KMS-11 (cell line): ENCODE data around the gene PATJ.

Experiments used
- H2AFZ ChIP-seq: fragments of 200-600 bp; sonication (generic); 2 replicates; pipeline ENCODE4 v1.6.1; 2016; ENCODE audit warnings: antibody characterized with exemption, mixed run types, low read depth
- H3K27ac ChIP-seq: fragments of 200-600 bp; sonication (generic); 2 replicates; pipeline ENCODE4 v1.6.1; 2016; ENCODE audit warnings: mild to moderate bottlenecking, mixed run types
- H3K27me3 ChIP-seq: fragments of 200-600 bp; sonication (generic); 2 replicates; pipeline ENCODE4 v1.6.1; 2017; ENCODE audit warnings: mild to moderate bottlenecking, low read depth, mixed run types, moderate library complexity; ENCODE audit not compliant: insufficient read depth
- H3K36me3 ChIP-seq: fragments of 200-600 bp; sonication (generic); 2 replicates; pipeline ENCODE4 v1.6.1; 2017; ENCODE audit warnings: mild to moderate bottlenecking, mixed run types; ENCODE audit not compliant: insufficient read depth
- H3K4me1 ChIP-seq: fragments of 200-600 bp; sonication (generic); 2 replicates; pipeline ENCODE4 v1.6.1; 2016; ENCODE audit warnings: mild to moderate bottlenecking, low read depth, mixed run types; ENCODE audit not compliant: poor library complexity, severe bottlenecking
- H3K4me2 ChIP-seq: fragments of 200-600 bp; sonication (generic); 2 replicates; pipeline ENCODE4 v1.7.0; 2016; ENCODE audit warnings: mild to moderate bottlenecking, mixed run types
- H3K4me3 ChIP-seq: fragments of 200-600 bp; sonication (generic); IDR thresholded peaks from 2 replicates; pipeline ENCODE4 v1.6.1; 2017; ENCODE audit warnings: low read depth, low read length, mixed read lengths; ENCODE audit not compliant: insufficient read depth
- H3K79me2 ChIP-seq: fragments of 200-600 bp; sonication (generic); 2 replicates; pipeline ENCODE4 v1.6.1; 2016; ENCODE audit warnings: low read depth, mixed run types; ENCODE audit not compliant: insufficient read depth
- H3K9ac ChIP-seq: fragments of 200-600 bp; sonication (generic); 2 replicates; pipeline ENCODE4 v1.6.1; 2016; ENCODE audit warnings: mild to moderate bottlenecking, mixed run types
- H4K20me1 ChIP-seq: fragments of 200-600 bp; sonication (generic); 2 replicates; pipeline ENCODE4 v1.6.1; 2016; ENCODE audit warnings: mild to moderate bottlenecking, mixed run types; ENCODE audit not compliant: insufficient read depth
- TF ChIP-seq, protein P1 (sequence below): fragments of 200-600 bp; sonication (generic); conservative IDR thresholded peaks from 2 replicates; pipeline ENCODE4 v1.6.1; 2017; ENCODE audit warnings: low read depth, mild to moderate bottlenecking, antibody characterized with exemption, low read length, moderate library complexity, mixed read lengths

Gene PATJ

DNA sequence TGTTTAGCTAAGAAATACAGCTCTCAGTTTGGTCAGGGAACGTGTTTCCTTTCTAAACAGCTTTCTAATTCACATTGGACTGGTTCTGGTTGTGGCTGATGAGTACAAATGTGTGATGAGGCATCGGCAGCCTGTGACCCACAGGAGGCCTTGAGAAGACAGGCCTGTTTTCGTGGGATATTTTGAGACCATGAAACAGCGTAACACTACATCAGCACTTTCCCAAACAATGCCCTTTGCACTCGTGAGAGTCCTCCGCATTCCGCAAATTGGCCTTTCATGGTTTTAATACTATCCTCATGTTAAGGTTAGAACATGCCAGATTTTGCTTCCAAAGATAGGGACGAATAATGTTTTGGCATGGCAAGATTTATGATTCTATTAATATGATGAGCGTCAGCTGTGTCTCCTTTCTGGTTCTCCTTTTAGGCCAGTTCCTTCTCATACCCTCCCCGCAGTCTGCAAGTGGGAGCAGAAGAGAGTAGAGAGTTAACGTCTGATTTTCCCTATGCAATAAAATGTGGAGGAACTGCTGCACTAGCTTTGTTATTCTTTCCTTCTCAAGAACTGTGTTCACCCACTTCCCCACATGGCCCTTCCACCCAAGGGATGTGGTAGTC, 368.0 kb downstream of the PATJ start:
- Histone ChIP-seq H2AFZ (no peak overlapping the region), H3K9ac (no peak overlapping the region), H3K4me3 (no peak overlapping the region), H3K79me2 (no peaks in the 10 kb centered on the region), H4K20me1 (no peaks in the 10 kb centered on the region), H3K27me3 (no peaks in the 10 kb centered on the region), H3K36me3 (no peaks in the 10 kb centered on the region), H3K4me1 (no peaks in the 10 kb centered on the region), H3K27ac (no peak overlapping the region), H3K4me2 (no peak overlapping the region)
- TF ChIP-seq, protein P1, sequence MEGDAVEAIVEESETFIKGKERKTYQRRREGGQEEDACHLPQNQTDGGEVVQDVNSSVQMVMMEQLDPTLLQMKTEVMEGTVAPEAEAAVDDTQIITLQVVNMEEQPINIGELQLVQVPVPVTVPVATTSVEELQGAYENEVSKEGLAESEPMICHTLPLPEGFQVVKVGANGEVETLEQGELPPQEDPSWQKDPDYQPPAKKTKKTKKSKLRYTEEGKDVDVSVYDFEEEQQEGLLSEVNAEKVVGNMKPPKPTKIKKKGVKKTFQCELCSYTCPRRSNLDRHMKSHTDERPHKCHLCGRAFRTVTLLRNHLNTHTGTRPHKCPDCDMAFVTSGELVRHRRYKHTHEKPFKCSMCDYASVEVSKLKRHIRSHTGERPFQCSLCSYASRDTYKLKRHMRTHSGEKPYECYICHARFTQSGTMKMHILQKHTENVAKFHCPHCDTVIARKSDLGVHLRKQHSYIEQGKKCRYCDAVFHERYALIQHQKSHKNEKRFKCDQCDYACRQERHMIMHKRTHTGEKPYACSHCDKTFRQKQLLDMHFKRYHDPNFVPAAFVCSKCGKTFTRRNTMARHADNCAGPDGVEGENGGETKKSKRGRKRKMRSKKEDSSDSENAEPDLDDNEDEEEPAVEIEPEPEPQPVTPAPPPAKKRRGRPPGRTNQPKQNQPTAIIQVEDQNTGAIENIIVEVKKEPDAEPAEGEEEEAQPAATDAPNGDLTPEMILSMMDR, result no peak

GRCh38 chr1:62111084-62111483, 368.8 kb downstream of the PATJ start:
- Histone ChIP-seq H3K9ac (no peak overlapping the region), H3K4me2 (no peak overlapping the region), H3K27ac (no peak overlapping the region), H3K4me1 (no peaks in the 10 kb centered on the region), H3K79me2 (no peaks in the 10 kb centered on the region), H3K36me3 (no peaks in the 10 kb centered on the region), H3K4me3 (no peak overlapping the region), H4K20me1 (no peaks in the 10 kb centered on the region), H2AFZ (no peak overlapping the region), H3K27me3 (no peaks in the 10 kb centered on the region)
- TF ChIP-seq, protein P1, result no peak

DNA sequence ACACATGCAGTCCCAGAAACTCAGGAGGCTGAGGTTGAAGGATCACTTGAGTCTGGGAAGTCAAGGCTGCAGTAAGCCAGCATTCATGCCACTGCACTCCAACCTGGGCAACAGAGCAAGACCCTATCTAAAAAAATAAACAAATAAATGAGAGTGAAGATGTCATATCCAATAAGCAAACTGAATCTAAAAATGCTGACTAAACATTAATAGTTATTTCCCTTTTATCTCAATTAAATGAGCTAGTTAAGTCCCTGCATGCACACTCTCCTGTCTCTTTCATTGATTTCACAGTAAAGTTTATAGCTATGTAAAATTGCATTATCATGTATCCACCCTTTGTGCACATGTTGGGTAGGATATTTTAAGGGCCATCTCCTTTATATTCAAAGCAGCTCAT, 371.2 kb downstream of the PATJ start:
- no peak overlapping the region for H3K27ac ChIP-seq
- H3K27me3 ChIP-seq, result no peaks in the 10 kb centered on the region
- no peaks in the 10 kb centered on the region for H3K4me1 ChIP-seq
- no peak overlapping the region for H3K4me2 ChIP-seq
- no peak overlapping the region for H2AFZ ChIP-seq
- H3K79me2 ChIP-seq, result no peaks in the 10 kb centered on the region
- no peak overlapping the region for H3K9ac ChIP-seq
- no peaks in the 10 kb centered on the region for H4K20me1 ChIP-seq
- TF ChIP-seq, protein P1, result no peak
- H3K36me3 ChIP-seq, result no peaks in the 10 kb centered on the region
- no peak overlapping the region for H3K4me3 ChIP-seq

DNA sequence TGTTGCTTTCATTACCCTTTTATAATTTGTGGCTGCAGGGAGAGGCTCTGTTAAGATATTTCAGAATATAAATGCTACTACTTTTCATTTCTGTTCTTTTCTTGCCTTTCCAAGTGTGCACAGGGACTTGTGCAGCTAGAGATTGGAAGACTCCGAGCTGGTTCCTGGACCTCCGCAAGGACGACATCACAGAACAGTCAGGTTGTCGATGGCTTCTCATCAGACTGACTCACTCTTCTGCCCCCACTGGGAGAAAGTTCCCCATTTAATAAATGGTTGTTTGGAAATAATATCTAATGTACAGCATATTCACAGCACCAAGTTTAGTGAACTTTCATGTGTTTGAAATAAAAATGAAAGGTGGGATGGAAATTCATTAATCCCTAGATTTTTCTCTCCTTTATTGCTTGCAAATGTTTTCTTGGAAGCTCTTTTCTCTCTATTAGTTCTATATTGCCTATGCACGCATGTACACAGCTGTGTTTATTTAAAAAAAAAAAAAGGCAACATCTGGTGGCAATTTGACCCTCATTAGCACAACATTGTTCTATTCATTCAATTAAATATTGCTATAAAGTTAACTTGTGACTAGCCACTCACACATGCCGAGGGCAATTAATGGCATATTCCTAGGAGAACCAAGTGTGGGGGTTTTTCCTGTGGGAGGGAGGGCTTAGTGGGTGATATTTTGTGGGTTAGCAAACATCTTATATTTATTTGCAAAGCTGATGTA, 374.9 kb downstream of the PATJ start:
- TF ChIP-seq, protein P1, result no peak
- no peaks in the 10 kb centered on the region for H3K79me2 ChIP-seq

More for the DNA sequence above, 374.9 kb downstream of the PATJ start:
- Histone ChIP-seq H3K4me1 (no peaks in the 10 kb centered on the region), H3K4me3 (no peak overlapping the region), H3K4me2 (no peak overlapping the region), H3K27ac (no peak overlapping the region), H3K36me3 (no peaks in the 10 kb centered on the region), H2AFZ (no peak overlapping the region), H4K20me1 (no peaks in the 10 kb centered on the region), H3K27me3 (no peaks in the 10 kb centered on the region), H3K9ac (no peak overlapping the region)
